SK-N-SH treated with all-trans-retinoic acid at 6 μM for 48 hours (cell line): Measurements from ENCODE around the gene CTNNBL1.

ENCODE experiments used
- ATAC-seq: fragments of 200-7000 bp; cut with Tn5 transposase; 3 replicates; pipeline ENCODE4 v1.9.1; 2020; ENCODE audit warnings: mild to moderate bottlenecking, moderate library complexity
- ARNTL ChIP-seq: fragments of 450-650 bp; formaldehyde crosslinking; IDR thresholded peaks from 2 replicates; pipeline ENCODE4 v1.5.0; 2020; ENCODE audit warnings: low read depth, mild to moderate bottlenecking, moderate library complexity, borderline replicate concordance
- BACH2 ChIP-seq: fragments of 250-450 bp; sonication (Bioruptor Pico); IDR thresholded peaks from 2 replicates; pipeline ENCODE4 v1.9.0; 2021; ENCODE audit warnings: mild to moderate bottlenecking, borderline replicate concordance
- CSDC2 ChIP-seq: fragments of 250-450 bp; sonication (Bioruptor Pico); IDR thresholded peaks from 2 replicates; pipeline ENCODE4 v1.5.0; 2020; ENCODE audit warnings: mild to moderate bottlenecking, moderate library complexity
- CSRNP3 ChIP-seq: fragments of 250-450 bp; sonication (Bioruptor Pico); IDR thresholded peaks from 2 replicates; pipeline ENCODE4 v1.5.1; 2021; ENCODE audit warnings: mild to moderate bottlenecking, moderate library complexity
- ESRRG ChIP-seq: fragments of 250-450 bp; sonication (Bioruptor Pico); IDR thresholded peaks from 2 replicates; pipeline ENCODE4 v1.6.1; 2021; ENCODE audit warnings: mild to moderate bottlenecking
- GLIS3 ChIP-seq: fragments of 250-450 bp; sonication (Bioruptor Pico); IDR thresholded peaks from 2 replicates; pipeline ENCODE4 v1.5.0; 2020; ENCODE audit warnings: mild to moderate bottlenecking, moderate library complexity
- ISL1 ChIP-seq: fragments of 250-450 bp; sonication (Bioruptor Pico); IDR thresholded peaks from 2 replicates; pipeline ENCODE4 v2.1.2; 2022; ENCODE audit warnings: mild to moderate bottlenecking, moderate library complexity
- OSR1 ChIP-seq: fragments of 250-450 bp; sonication (Bioruptor Pico); IDR thresholded peaks from 2 replicates; pipeline ENCODE4 v1.8.0; 2022; ENCODE audit warnings: moderate library complexity, mild to moderate bottlenecking, inconsistent platforms
- PATZ1 ChIP-seq: fragments of 250-450 bp; sonication (Bioruptor Pico); IDR thresholded peaks from 2 replicates; pipeline ENCODE4 v1.8.0; 2020; ENCODE audit warnings: mild to moderate bottlenecking, moderate library complexity, borderline replicate concordance
- PPARA ChIP-seq: fragments of 250-450 bp; sonication (Bioruptor Pico); IDR thresholded peaks from 2 replicates; pipeline ENCODE4 v1.5.0; 2020; ENCODE audit warnings: mild to moderate bottlenecking, borderline replicate concordance
- RARB ChIP-seq: fragments of 250-450 bp; sonication (Bioruptor Pico); IDR thresholded peaks from 2 replicates; pipeline ENCODE4 v1.8.0; 2021; ENCODE audit warnings: mild to moderate bottlenecking, moderate library complexity
- TCF4 ChIP-seq: fragments of 250-450 bp; sonication (Bioruptor Pico); IDR thresholded peaks from 2 replicates; pipeline ENCODE4 v1.8.0; 2021; ENCODE audit warnings: mild to moderate bottlenecking, moderate library complexity, borderline replicate concordance
- TOX ChIP-seq: fragments of 250-450 bp; sonication (Bioruptor Pico); IDR thresholded peaks from 2 replicates; pipeline ENCODE4 v1.8.0; 2021; ENCODE audit warnings: mild to moderate bottlenecking, moderate library complexity, borderline replicate concordance
- ZC3H10 ChIP-seq: fragments of 250-450 bp; sonication (Bioruptor Pico); IDR thresholded peaks from 2 replicates; pipeline ENCODE4 v1.5.1; 2021; ENCODE audit warnings: mild to moderate bottlenecking, moderate library complexity
- ZFP3 ChIP-seq: fragments of 250-450 bp; sonication (Bioruptor Pico); IDR thresholded peaks from 2 replicates; pipeline ENCODE4 v1.5.0; 2020; ENCODE audit warnings: mild to moderate bottlenecking, moderate library complexity
- ZFP30 ChIP-seq: fragments of 450-650 bp; formaldehyde crosslinking; IDR thresholded peaks from 2 replicates; pipeline ENCODE4 v1.5.0; 2022; ENCODE audit warnings: mild to moderate bottlenecking, moderate library complexity
- ZNF565 ChIP-seq: fragments of 450-650 bp; formaldehyde crosslinking; conservative IDR thresholded peaks from 2 replicates; pipeline ENCODE4 v1.5.0; 2020; ENCODE audit warnings: low read depth, mild to moderate bottlenecking, moderate library complexity
- ZNF70 ChIP-seq: fragments of 450-650 bp; formaldehyde crosslinking; IDR thresholded peaks from 2 replicates; pipeline ENCODE4 v1.5.0; 2020; ENCODE audit warnings: mild to moderate bottlenecking, moderate library complexity
- ZNF8 ChIP-seq: fragments of 450-650 bp; formaldehyde crosslinking; IDR thresholded peaks from 2 replicates; pipeline ENCODE4 v1.5.0; 2020; ENCODE audit warnings: mild to moderate bottlenecking, moderate library complexity
- TF ChIP-seq, protein P1 (sequence below): fragments of 250-450 bp; sonication (Bioruptor Pico); IDR thresholded peaks from 2 replicates; pipeline ENCODE4 v1.5.1; 2020; ENCODE audit warnings: low read depth, mild to moderate bottlenecking, moderate library complexity
- TF ChIP-seq, protein P2 (sequence below): fragments of 250-450 bp; sonication (Bioruptor Pico); IDR thresholded peaks from 2 replicates; pipeline ENCODE4 v1.5.0; 2020; ENCODE audit warnings: mild to moderate bottlenecking, moderate library complexity
- TF ChIP-seq, protein P3 (sequence below): fragments of 250-450 bp; sonication (Bioruptor Pico); IDR thresholded peaks from 2 replicates; pipeline ENCODE4 v1.8.0; 2021; ENCODE audit warnings: low read depth, mild to moderate bottlenecking, moderate library complexity, borderline replicate concordance

CTNNBL1 gene

GRCh38 chr20:37786043-37786442 is 92.2 kb downstream of the CTNNBL1 start:
- no peak for ATAC-seq
- TF ChIP-seq ZNF8 (CRISPR knock-in tag) (no peak), ZFP3 (no peak), ZNF565 (no peak), ESRRG (CRISPR knock-in tag) (no peak), CSRNP3 (CRISPR knock-in tag) (no peak), ARNTL (CRISPR knock-in tag) (no peak), ZNF70 (CRISPR knock-in tag) (no peak), TCF4 (CRISPR knock-in tag) (no peak), ZFP30 (CRISPR knock-in tag) (no peak), ZC3H10 (CRISPR knock-in tag) (no peak), PATZ1 (CRISPR knock-in tag) (no peak), RARB (no peak), OSR1 (CRISPR knock-in tag) (no peak), PPARA (no peak), GLIS3 (CRISPR knock-in tag) (no peak), BACH2 (CRISPR knock-in tag) (no peak)
- TF ChIP-seq, protein P1, sequence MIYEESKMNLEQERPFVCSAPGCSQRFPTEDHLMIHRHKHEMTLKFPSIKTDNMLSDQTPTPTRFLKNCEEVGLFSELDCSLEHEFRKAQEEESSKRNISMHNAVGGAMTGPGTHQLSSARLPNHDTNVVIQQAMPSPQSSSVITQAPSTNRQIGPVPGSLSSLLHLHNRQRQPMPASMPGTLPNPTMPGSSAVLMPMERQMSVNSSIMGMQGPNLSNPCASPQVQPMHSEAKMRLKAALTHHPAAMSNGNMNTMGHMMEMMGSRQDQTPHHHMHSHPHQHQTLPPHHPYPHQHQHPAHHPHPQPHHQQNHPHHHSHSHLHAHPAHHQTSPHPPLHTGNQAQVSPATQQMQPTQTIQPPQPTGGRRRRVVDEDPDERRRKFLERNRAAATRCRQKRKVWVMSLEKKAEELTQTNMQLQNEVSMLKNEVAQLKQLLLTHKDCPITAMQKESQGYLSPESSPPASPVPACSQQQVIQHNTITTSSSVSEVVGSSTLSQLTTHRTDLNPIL = no peak
- TF ChIP-seq, all 23 proteins: peak for 0

DNA sequence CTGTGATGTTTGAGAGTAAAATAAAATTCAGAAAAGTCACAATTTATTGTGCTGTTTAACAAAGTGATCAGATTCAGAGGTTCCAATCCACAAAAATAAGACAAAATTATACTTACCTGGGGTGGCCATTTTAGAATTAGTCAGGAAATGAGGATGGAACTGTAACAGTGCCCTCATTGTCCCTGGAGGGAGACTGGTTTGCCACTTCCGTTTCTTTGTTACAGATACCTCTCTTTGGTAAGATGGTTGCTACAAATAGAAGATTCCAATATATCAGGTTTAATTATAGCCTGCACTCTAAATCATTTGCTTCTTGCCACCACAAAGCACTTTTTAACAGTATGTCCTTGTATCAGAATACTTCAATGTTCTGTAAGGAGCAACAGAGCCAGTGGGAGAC is 95.6 kb downstream of the CTNNBL1 start:
- no peak for TF ChIP-seq ZFP3
- no peak for TF ChIP-seq TCF4 (CRISPR knock-in tag)
- TF ChIP-seq, protein P1 = no peak
- no peak for TF ChIP-seq CSDC2 (CRISPR knock-in tag)
- no peak for TF ChIP-seq PATZ1 (CRISPR knock-in tag)
- no peak for TF ChIP-seq ISL1 (CRISPR knock-in tag)
- TF ChIP-seq, protein P2, sequence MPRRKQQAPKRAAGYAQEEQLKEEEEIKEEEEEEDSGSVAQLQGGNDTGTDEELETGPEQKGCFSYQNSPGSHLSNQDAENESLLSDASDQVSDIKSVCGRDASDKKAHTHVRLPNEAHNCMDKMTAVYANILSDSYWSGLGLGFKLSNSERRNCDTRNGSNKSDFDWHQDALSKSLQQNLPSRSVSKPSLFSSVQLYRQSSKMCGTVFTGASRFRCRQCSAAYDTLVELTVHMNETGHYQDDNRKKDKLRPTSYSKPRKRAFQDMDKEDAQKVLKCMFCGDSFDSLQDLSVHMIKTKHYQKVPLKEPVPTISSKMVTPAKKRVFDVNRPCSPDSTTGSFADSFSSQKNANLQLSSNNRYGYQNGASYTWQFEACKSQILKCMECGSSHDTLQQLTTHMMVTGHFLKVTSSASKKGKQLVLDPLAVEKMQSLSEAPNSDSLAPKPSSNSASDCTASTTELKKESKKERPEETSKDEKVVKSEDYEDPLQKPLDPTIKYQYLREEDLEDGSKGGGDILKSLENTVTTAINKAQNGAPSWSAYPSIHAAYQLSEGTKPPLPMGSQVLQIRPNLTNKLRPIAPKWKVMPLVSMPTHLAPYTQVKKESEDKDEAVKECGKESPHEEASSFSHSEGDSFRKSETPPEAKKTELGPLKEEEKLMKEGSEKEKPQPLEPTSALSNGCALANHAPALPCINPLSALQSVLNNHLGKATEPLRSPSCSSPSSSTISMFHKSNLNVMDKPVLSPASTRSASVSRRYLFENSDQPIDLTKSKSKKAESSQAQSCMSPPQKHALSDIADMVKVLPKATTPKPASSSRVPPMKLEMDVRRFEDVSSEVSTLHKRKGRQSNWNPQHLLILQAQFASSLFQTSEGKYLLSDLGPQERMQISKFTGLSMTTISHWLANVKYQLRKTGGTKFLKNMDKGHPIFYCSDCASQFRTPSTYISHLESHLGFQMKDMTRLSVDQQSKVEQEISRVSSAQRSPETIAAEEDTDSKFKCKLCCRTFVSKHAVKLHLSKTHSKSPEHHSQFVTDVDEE (CRISPR knock-in tag) = no peak
- TF ChIP-seq ESRRG (CRISPR knock-in tag) = no peak
- TF ChIP-seq ZC3H10 (CRISPR knock-in tag) = no peak
- no peak for TF ChIP-seq ZFP30 (CRISPR knock-in tag)
- TF ChIP-seq, protein P3, sequence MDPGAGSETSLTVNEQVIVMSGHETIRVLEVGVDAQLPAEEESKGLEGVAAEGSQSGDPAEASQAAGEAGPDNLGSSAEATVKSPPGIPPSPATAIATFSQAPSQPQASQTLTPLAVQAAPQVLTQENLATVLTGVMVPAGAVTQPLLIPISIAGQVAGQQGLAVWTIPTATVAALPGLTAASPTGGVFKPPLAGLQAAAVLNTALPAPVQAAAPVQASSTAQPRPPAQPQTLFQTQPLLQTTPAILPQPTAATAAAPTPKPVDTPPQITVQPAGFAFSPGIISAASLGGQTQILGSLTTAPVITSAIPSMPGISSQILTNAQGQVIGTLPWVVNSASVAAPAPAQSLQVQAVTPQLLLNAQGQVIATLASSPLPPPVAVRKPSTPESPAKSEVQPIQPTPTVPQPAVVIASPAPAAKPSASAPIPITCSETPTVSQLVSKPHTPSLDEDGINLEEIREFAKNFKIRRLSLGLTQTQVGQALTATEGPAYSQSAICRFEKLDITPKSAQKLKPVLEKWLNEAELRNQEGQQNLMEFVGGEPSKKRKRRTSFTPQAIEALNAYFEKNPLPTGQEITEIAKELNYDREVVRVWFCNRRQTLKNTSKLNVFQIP (CRISPR knock-in tag) = no peak
- no peak for TF ChIP-seq ZNF8 (CRISPR knock-in tag)
- TF ChIP-seq ZNF565 = no peak
- no peak for TF ChIP-seq ARNTL (CRISPR knock-in tag)
- TF ChIP-seq BACH2 (CRISPR knock-in tag) = no peak
- TF ChIP-seq RARB = no peak
- TF ChIP-seq GLIS3 (CRISPR knock-in tag) = no peak
- no peak for TF ChIP-seq TOX (CRISPR knock-in tag)
- no peak for TF ChIP-seq PPARA
- TF ChIP-seq, all 23 proteins: peak for 0

More for the DNA sequence above, 95.6 kb downstream of the CTNNBL1 start:
- no peak for ATAC-seq
